ENCODE results near the gene ITGB1.
"Not testable (repeated sequence)": the region's sequence is repeated elsewhere in the genome, so short reads cannot be mapped to it uniquely, and the experiment has no call there.

ITGB1 gene

DNA sequence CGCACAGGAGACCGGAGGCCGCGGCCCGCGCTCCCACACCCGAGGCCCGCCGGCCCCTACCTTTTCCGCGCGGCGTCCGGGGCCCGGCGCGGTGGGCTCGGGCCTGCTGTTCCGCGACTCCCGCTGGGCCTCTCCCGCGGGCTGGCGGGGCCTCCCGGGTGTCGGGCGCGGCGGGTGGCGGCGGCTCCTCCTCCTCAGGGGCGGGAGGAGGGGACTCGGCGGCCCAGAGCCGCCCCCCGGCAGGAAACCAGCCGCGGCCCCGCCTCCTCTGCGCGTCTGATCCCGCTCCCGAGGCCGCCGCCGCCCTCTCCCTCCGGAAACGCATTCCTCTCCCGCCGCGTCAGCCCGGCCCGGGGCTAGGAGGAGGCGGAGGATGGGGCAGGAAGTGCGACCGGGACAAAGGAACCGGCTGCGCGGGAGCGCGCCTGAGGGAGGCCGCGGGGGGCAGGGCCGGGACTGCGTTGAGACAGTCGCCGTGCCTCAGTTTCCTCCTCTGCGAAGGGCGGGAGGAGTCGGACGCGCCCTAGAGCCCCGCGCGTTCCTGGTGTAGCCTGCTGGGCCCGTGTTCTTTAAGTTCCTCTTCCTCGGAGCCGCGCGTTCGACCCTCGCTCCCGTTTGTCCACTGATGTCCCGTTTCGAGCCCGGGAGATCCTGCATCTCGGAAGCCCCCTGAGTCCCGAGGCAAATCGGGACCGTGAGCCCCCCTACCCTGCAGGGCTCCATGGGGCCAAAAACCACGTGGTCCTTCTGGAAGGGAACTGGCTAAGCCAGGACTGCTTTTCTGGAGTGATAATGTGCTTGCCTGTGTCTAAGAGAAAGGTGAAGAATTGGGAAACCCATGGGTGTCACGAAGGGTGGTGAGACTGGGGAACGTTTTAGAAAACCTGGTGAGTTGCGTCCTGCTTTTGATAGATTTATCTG lies at the start of gene ITGB1:
Gene ITGB1 (minus strand): TSS at position 146 of the 921 bp plus-strand sequence. CDS start 22,672 bp downstream, outside the sequence.
- DNase-seq (ENCODE audit: low read depth in 2 of 2): peak; percentile 95 to 98
- TF ChIP-seq, protein P1, sequence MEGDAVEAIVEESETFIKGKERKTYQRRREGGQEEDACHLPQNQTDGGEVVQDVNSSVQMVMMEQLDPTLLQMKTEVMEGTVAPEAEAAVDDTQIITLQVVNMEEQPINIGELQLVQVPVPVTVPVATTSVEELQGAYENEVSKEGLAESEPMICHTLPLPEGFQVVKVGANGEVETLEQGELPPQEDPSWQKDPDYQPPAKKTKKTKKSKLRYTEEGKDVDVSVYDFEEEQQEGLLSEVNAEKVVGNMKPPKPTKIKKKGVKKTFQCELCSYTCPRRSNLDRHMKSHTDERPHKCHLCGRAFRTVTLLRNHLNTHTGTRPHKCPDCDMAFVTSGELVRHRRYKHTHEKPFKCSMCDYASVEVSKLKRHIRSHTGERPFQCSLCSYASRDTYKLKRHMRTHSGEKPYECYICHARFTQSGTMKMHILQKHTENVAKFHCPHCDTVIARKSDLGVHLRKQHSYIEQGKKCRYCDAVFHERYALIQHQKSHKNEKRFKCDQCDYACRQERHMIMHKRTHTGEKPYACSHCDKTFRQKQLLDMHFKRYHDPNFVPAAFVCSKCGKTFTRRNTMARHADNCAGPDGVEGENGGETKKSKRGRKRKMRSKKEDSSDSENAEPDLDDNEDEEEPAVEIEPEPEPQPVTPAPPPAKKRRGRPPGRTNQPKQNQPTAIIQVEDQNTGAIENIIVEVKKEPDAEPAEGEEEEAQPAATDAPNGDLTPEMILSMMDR (IDR thresholded peaks at IDR 0.05; ENCODE audit: low read depth, low read length): no peak
- peak within 1 kb of the TSS; percentile 84 to 85 for H3K4me3 ChIP-seq (replicated peaks in 1 of 2; ENCODE audit: low read depth in 2 of 2, low read length in 2 of 2)

DNA sequence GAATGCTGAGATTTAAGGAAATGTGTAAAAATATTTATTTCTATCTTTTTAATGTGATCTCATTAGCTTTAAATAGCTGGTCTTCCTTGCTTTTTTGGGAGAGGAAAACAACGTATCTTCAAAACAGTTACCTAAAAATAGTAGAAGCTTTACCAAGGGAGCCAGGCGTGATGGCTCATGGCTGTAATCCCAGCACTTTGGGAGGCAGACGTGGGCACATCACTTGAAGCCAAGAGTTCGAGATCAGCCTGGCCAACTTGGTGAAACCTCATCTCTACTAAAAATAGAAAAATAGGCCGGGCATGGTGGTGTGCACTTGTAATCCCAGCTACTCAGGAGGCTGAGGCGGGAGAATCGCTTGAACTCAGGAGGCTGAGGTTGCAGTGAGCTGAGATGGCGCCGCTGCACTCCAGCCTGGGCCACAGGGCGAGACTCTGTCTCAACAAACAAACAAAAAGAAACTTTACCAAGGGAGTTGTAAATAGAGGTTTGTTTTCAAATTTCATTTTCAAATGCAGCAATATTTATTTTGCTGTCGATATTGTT lies 48.4 kb upstream of the ITGB1 start:
- no peak overlapping the region for H3K4me3 ChIP-seq (replicated peaks in 1 of 2; ENCODE audit: low read depth in 2 of 2, low read length in 2 of 2)
- TF ChIP-seq, protein P1 (IDR thresholded peaks at IDR 0.05; ENCODE audit: low read depth, low read length): no peak
- DNase-seq (ENCODE audit: low read depth in 2 of 2): no peak

DNA sequence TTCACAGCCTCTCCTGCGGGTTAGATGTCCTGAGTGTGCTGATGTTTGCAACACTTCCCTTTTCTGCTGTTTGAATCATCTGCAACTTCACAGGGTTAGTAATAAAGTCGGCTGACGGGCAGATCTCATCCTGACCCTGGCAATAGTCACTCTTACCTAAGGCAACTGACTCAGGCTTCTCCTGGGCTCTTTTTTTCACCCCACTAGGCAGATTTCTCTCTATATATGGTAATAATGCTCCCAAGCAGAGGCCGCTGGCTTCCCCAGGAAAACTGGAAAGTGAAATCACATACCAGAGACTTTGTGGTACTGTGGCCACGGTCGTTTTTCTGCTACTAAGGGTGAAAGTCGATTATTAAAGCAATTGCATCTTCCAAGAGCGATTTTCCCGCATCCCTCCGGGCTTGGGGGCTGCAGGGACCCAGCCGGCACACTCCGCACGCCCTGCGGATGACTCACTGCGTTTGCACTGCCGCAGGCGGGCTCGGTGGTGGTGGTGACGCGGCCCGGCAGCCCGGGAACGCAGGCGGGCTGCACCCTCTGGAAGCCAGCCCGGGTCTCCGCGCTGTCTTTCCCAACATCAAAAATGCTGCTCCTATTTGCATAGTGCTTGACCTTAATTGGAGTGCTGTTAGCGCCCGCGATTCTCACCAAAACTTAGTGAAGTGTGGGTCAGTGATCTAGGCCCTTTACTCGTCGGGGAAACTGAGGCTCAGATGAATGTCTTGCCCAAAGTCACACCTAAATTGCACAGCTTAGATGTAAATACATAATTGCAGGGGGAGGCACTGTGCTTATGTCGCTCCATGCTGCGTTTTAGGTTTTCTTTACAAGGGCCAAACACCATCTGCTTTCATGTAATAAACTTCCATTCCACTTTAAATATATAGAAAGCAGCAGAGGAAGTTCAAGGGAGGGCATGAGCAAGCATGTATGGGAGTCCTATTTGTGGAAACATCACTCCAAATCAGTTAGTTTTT lies 47.6 kb upstream of the ITGB1 start:
- H3K4me3 ChIP-seq (replicated peaks in 1 of 2; ENCODE audit: low read depth in 2 of 2, low read length in 2 of 2): peak overlapping the region; percentile 47 to 50
- DNase-seq (ENCODE audit: low read depth in 2 of 2): peak; percentile 95 to 99
- TF ChIP-seq, protein P1 (IDR thresholded peaks at IDR 0.05; ENCODE audit: low read depth, low read length): no peak

DNA sequence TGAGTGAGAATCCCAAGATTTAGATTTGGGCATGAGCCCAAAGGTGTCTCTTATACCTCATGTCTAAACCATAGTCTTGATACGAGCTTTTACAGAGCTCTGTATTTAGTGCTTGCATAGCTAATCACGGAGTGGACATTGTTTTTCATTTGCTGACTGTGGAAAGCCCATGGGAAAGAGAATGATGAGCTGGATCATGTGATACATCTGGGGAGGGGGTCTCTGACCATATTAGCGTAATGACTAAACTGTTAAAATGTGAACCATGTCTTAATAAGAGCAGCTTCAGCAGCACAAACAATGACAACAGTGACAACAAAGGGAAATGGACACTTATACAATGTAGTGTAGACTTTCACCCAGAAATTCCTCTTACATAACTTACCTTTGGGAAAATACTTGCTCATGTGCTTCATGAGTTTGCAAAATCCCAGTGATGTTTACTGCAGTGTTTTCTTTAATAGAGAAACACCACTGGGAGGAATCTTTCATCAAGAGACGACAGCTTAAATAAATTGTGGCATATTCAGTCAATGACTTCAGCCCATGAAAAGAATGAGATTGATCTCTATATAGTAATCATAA lies 44.0 kb upstream of the ITGB1 start:
- TF ChIP-seq, protein P1 (IDR thresholded peaks at IDR 0.05; ENCODE audit: low read depth, low read length): no peak
- peak in 1 of 2 donors; percentile 55 for DNase-seq (ENCODE audit: low read depth in 2 of 2)
- no peak overlapping the region for H3K4me3 ChIP-seq (replicated peaks in 1 of 2; ENCODE audit: low read depth in 2 of 2, low read length in 2 of 2)

DNA sequence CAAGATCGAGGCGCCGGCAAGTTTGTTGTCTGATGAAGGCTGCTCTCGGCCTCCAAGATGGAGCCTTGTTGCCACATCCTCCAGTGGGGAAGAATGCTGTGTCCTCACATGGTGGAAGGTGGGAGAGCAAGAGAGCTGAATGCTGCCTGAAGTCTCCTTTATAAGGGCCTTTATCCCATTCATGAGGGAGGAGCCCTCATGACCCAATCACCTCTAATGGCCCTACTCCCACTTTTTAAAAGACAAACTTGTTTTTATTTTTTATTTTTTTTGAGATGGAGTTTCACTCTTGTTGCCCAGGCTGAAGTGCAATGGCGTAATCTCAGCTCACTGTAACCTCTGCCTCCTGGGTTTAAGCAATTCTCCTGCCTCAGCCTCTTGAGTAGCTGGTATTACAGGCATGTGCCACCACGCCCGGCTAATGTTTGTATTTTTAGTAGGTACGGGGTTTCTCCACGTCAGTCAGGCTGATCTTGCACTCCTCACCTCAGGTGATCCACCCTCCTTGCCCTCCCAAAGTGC lies 40.1 kb upstream of the ITGB1 start:
- H3K4me3 ChIP-seq (replicated peaks in 1 of 2; ENCODE audit: low read depth in 2 of 2, low read length in 2 of 2); DNase-seq (ENCODE audit: low read depth in 2 of 2): not testable (repeated sequence)

DNA sequence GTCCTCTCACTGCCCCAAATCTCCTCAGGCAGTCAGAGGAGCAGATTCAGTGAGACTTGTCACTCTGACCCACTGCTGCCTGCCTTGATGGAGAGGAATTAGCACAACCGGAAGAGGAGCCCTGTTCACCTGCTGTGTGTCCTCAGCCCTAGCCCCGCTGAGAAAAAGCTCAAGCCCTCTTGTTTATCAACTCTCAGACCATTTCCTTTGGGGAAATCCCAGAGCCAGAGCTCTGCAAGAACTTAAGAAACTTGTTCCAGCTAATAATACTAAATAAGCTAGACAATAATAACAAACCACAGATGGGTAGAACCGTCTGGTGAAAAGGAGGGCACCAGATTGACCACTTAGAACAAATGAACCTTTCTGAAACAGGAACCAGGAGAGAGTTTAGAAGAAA lies 37.7 kb upstream of the ITGB1 start:
- no peak overlapping the region for H3K4me3 ChIP-seq (replicated peaks in 1 of 2; ENCODE audit: low read depth in 2 of 2, low read length in 2 of 2)
- DNase-seq (ENCODE audit: low read depth in 2 of 2): peak in 1 of 2 donors; percentile 58
- TF ChIP-seq, protein P1 (IDR thresholded peaks at IDR 0.05; ENCODE audit: low read depth, low read length): no peak

All from cardiac fibroblast (primary cell).